IMR-90 (cell line): ENCODE data around the gene PDGFA. TPM values are rescaled to one million over a fixed set of nuclear protein-coding genes. Genes with fewer than 3 reads are reported as not detected.

Source experiments
- ATAC-seq: fragments of 200-7000 bp; cut with Tn5 transposase; 2 replicates; pipeline ENCODE4 v1.9.1; 2020; ENCODE audit warnings: low read depth, mild to moderate bottlenecking, moderate library complexity
- BruUV-seq: library from RNA; stranded (reverse); fragments of 400-500 nt; replicated peaks from 2 replicates; lab custom pipeline; 2021; lab: Mats Ljungman, UMichigan
- CTCF ChIA-PET: fragments of 300-600 bp; formaldehyde crosslinking; extraction: SDS; loops from one replicate; lab custom pipeline; 2021; ENCODE audit warnings: antibody characterized with exemption; lab: Yijun Ruan, JAX
- POLR2A ChIA-PET: fragments of 300-600 bp; sonication (Branson Sonifier 250); formaldehyde crosslinking; loops from one replicate; lab custom pipeline; 2022; ENCODE audit warnings: antibody characterized with exemption; ENCODE audit not compliant: unreplicated experiment; lab: Charles Lee
- DNase-seq: peaks from one replicate; pipeline ENCODE4 v3.0.0; 2013
- H2AFZ ChIP-seq: replicated peaks from 2 replicates; pipeline ENCODE3; 2013; ENCODE audit warnings: low read length, mild to moderate bottlenecking; ENCODE audit not compliant: poor library complexity
- H2AK5ac ChIP-seq: 2 replicates; pipeline ENCODE4 v1.6.1; 2013; ENCODE audit warnings: low read depth, low read length, inconsistent platforms
- H2AK9ac ChIP-seq: replicated peaks from 2 replicates; pipeline ENCODE3; 2013; ENCODE audit warnings: mild to moderate bottlenecking, low read depth, low read length, moderate library complexity; ENCODE audit not compliant: poor library complexity
- H2BK120ac ChIP-seq: 2 replicates; pipeline ENCODE4 v1.6.1; 2013; ENCODE audit warnings: low read depth, low read length, inconsistent platforms
- H2BK15ac ChIP-seq: 3 replicates; pipeline ENCODE4 v1.6.1; 2013; ENCODE audit warnings: low read depth, low read length, inconsistent platforms
- H2BK20ac ChIP-seq: 2 replicates; pipeline ENCODE4 v1.6.1; 2013; ENCODE audit warnings: low read depth, mild to moderate bottlenecking, inconsistent platforms, low read length, moderate library complexity
- H2BK5ac ChIP-seq: 2 replicates; pipeline ENCODE4 v1.6.1; 2013; ENCODE audit warnings: mild to moderate bottlenecking, low read depth, low read length, inconsistent platforms; ENCODE audit not compliant: poor library complexity, severe bottlenecking
- H3K14ac ChIP-seq: replicated peaks from 2 replicates; pipeline ENCODE4 v1.6.1; 2013; ENCODE audit warnings: low read depth, low read length, inconsistent platforms
- H3K18ac ChIP-seq: 2 replicates; pipeline ENCODE4 v1.6.1; 2013; ENCODE audit warnings: low read depth, low read length, control low read depth
- H3K23ac ChIP-seq: 2 replicates; pipeline ENCODE4 v1.6.1; 2013; ENCODE audit warnings: low read depth, low read length, inconsistent platforms
- H3K27ac ChIP-seq: 2 replicates; pipeline ENCODE4 v1.5.1; 2013; ENCODE audit warnings: mild to moderate bottlenecking, control low read depth, low read length; ENCODE audit not compliant: insufficient read depth
- H3K27me3 ChIP-seq: 2 replicates; pipeline ENCODE4 v1.6.1; 2013; ENCODE audit warnings: low read length; ENCODE audit not compliant: control insufficient read depth, insufficient read depth
- H3K36me3 ChIP-seq: 2 replicates; pipeline ENCODE4 v1.6.1; 2013; ENCODE audit warnings: low read length, mixed read lengths; ENCODE audit not compliant: control insufficient read depth, insufficient read depth
- H3K4ac ChIP-seq: 2 replicates; pipeline ENCODE4 v1.6.1; 2013; ENCODE audit warnings: low read depth, low read length, inconsistent platforms
- H3K4me1 ChIP-seq: 2 replicates; pipeline ENCODE4 v1.6.1; 2013; ENCODE audit warnings: low read length, mixed read lengths; ENCODE audit not compliant: control insufficient read depth, insufficient read depth
- H3K4me2 ChIP-seq: 2 replicates; pipeline ENCODE4 v1.6.1; 2013; ENCODE audit warnings: low read depth, mild to moderate bottlenecking, control low read depth, low read length, moderate library complexity
- H3K4me3 ChIP-seq: 2 replicates; pipeline ENCODE4 v1.5.1; 2013; ENCODE audit warnings: low read depth, mild to moderate bottlenecking, control low read depth, low read length, moderate library complexity; ENCODE audit not compliant: insufficient read depth
- H3K56ac ChIP-seq: 2 replicates; pipeline ENCODE4 v1.6.1; 2013; ENCODE audit warnings: low read length, inconsistent platforms; ENCODE audit not compliant: insufficient read depth; ENCODE audit errors: extremely low read depth
- H3K79me1 ChIP-seq, 2 experiments: 2 replicates each; pipeline ENCODE4 v1.6.1; 2013; ENCODE audit warnings: low read length in 2 of 2, inconsistent platforms in 1 of 2, low read depth in 1 of 2
- H3K9ac ChIP-seq: 2 replicates; pipeline ENCODE4 v1.6.1; 2013; ENCODE audit warnings: low read depth, low read length, control low read depth
- H3K9me1 ChIP-seq: 2 replicates; pipeline ENCODE4 v1.6.1; 2013; ENCODE audit warnings: low read length, inconsistent platforms; ENCODE audit not compliant: insufficient read depth
- H3K9me3 ChIP-seq: 2 replicates; pipeline ENCODE4 v1.6.1; 2013; ENCODE audit warnings: low read length; ENCODE audit not compliant: control insufficient read depth, insufficient read depth
- H4K20me1 ChIP-seq: 2 replicates; pipeline ENCODE4 v1.6.1; 2013; ENCODE audit warnings: low read length, inconsistent platforms; ENCODE audit not compliant: insufficient read depth
- H4K5ac ChIP-seq: 2 replicates; pipeline ENCODE4 v1.6.1; 2013; ENCODE audit warnings: mild to moderate bottlenecking, low read depth, low read length, control low read depth
- H4K8ac ChIP-seq, 2 experiments: 2 replicates each; pipeline ENCODE4 v1.6.1; 2013; ENCODE audit warnings: low read depth in 2 of 2, low read length in 2 of 2, control low read depth in 1 of 2, inconsistent platforms in 1 of 2
- H4K91ac ChIP-seq: 2 replicates; pipeline ENCODE4 v1.6.1; 2013; ENCODE audit warnings: low read depth, low read length, inconsistent platforms; ENCODE audit not compliant: insufficient read depth
- BHLHE40 ChIP-seq: fragments of 150-350 bp; IDR thresholded peaks from 2 replicates; pipeline ENCODE4 v1.6.1; 2016; ENCODE audit warnings: mild to moderate bottlenecking, low read depth, low read length
- CEBPB ChIP-seq: IDR thresholded peaks from 2 replicates; pipeline ENCODE4 v1.6.1; 2012; ENCODE audit warnings: low read depth, low read length, improper control_type of control experiment
- CHD1 ChIP-seq: IDR thresholded peaks from 2 replicates; pipeline ENCODE4 v1.6.1; 2012; ENCODE audit warnings: low read depth, low read length, improper control_type of control experiment
- FOS ChIP-seq: fragments of 150-350 bp; IDR thresholded peaks from 2 replicates; pipeline ENCODE4 v1.6.1; 2016; ENCODE audit warnings: low read depth, low read length
- MAFK ChIP-seq: IDR thresholded peaks from 2 replicates; pipeline ENCODE4 v1.6.1; 2012; ENCODE audit warnings: low read depth, low read length, improper control_type of control experiment
- MAZ ChIP-seq: IDR thresholded peaks from 2 replicates; pipeline ENCODE4 v1.6.1; 2012; ENCODE audit warnings: low read depth, mild to moderate bottlenecking, low read length, improper control_type of control experiment, moderate library complexity, borderline replicate concordance
- MXI1 ChIP-seq: IDR thresholded peaks from 2 replicates; pipeline ENCODE4 v1.6.1; 2012; ENCODE audit warnings: low read depth, mild to moderate bottlenecking, low read length, moderate library complexity, borderline replicate concordance
- NFE2L2 ChIP-seq: fragments of 150-350 bp; IDR thresholded peaks from 2 replicates; pipeline ENCODE4 v1.6.1; 2016; ENCODE audit warnings: low read depth, mild to moderate bottlenecking, low read length
- RAD21 ChIP-seq: IDR thresholded peaks from 2 replicates; pipeline ENCODE4 v1.6.1; 2012; ENCODE audit warnings: low read length, improper control_type of control experiment
- RFX5 ChIP-seq: IDR thresholded peaks from 2 replicates; pipeline ENCODE4 v1.8.0; 2012; ENCODE audit warnings: low read depth, mild to moderate bottlenecking, low read length, moderate library complexity
- SMC3 ChIP-seq: fragments of 150-350 bp; IDR thresholded peaks from 2 replicates; pipeline ENCODE4 v1.6.1; 2016; ENCODE audit warnings: low read depth, mild to moderate bottlenecking, antibody characterized with exemption, low read length, moderate library complexity
- WGBS, 2 experiments: methylation state at CpG; one replicate each; pipeline versions ENCODE4 v1.1.5 to v1.1.7; 2013; ENCODE audit warnings: missing lambda C conversion rate in 2 of 2; ENCODE audit not compliant: insufficient read length in 1 of 2; ENCODE audit errors: extremely low coverage in 2 of 2; 5-methylcytosine and 5-hydroxymethylcytosine counted together
- dilution Hi-C: fragments of 300-500 bp; cut with HindIII; formaldehyde crosslinking; loops from one replicate; pipeline ENCODE4 v1.14.3; 2018; ENCODE audit warnings: low sequenced_read_pairs; ENCODE audit not compliant: unreplicated experiment
- in situ Hi-C: fragments of 300-500 bp; cut with MboI; formaldehyde crosslinking; loops from 3 replicates; pipeline ENCODE4 v1.14.3; 2019; ENCODE audit warnings: low sequenced_read_pairs, inconsistent platforms, mixed read lengths
- intact Hi-C: fragments of 100-400 bp; cut with micrococcal nuclease; formaldehyde crosslinking; loops from 2 replicates; pipeline ENCODE4 v1.10.0; 2022
- polyA plus RNA-seq, 3 experiments: library from polyadenylated mRNA; depleted of rRNA; stranded (reverse); fragments of >200 nt; gene quantifications; 2 replicates each; pipeline ENCODE4 v1.2.3, GENCODE V29; 2012; ENCODE audit warnings: low replicate concordance in 1 of 3
- total RNA-seq: library from RNA; depleted of rRNA; stranded (reverse); fragments of >200 nt; gene quantifications from 2 replicates; pipeline ENCODE4 v1.2.3, GENCODE V29; 2012
- TF ChIP-seq, protein P1 (sequence below): fragments of 150-350 bp; IDR thresholded peaks from 2 replicates; pipeline ENCODE4 v1.6.1; 2017; ENCODE audit warnings: mild to moderate bottlenecking, antibody characterized with exemption, low read length, low read depth

PDGFA gene
- total and polyA plus RNA-seq, 2 of the 4 experiments (the other 2 are of a cell fraction) = 3.3 to 3.8 TPM

DNA sequence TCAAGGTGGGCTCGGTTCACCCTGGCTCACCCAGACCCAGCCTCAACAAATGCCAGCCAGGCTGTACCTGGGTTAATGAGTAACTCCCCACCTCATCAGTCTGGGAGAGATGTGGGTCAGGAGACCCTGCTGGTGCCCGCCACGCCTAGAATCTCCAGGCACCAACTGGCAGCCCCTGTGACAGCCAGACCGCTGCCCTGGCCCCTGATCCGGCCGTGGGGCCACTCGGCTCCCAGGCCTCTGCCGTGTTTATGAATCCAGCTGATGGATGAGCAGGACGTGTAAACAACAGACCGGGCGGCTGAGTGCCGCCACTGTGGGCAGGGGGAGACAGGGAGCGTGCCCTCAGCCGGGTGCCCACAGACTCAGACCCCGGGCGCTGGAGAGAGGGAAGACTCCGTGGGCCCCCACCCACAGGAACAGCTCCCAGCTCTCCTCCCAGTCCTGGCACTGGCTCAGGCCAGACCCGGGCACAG lies 34.0 kb upstream of the PDGFA start:
- no peak overlapping the region for H3K4ac ChIP-seq
- POLR2A ChIA-PET = no interaction called here
- no peak overlapping the region for H3K56ac ChIP-seq
- WGBS, 2 experiments = 34% methylated on average over 15 of the region's 18 CpGs; no CpG with 5 or more reads in 1 of the 2 experiments
- no peak overlapping the region for H2BK15ac ChIP-seq
- no peak overlapping the region for H3K4me2 ChIP-seq
- no peaks in the 10 kb centered on the region for H3K79me1 ChIP-seq
- H3K9me3 ChIP-seq = peaks cover 3% of the 10 kb centered on the region
- CTCF ChIA-PET = no interaction called here
- in situ Hi-C loops = no loop called here
- TF ChIP-seq CHD1 = no peak
- no peak for TF ChIP-seq FOS
- TF ChIP-seq BHLHE40 = no peak
- TF ChIP-seq, protein P1, sequence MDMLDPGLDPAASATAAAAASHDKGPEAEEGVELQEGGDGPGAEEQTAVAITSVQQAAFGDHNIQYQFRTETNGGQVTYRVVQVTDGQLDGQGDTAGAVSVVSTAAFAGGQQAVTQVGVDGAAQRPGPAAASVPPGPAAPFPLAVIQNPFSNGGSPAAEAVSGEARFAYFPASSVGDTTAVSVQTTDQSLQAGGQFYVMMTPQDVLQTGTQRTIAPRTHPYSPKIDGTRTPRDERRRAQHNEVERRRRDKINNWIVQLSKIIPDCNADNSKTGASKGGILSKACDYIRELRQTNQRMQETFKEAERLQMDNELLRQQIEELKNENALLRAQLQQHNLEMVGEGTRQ = no peak
- TF ChIP-seq SMC3 = no peak
- no peak for TF ChIP-seq CEBPB
- TF ChIP-seq MAFK = no peak
- no peak for TF ChIP-seq RAD21
- no peak for TF ChIP-seq NFE2L2
- TF ChIP-seq MAZ = no peak
- TF ChIP-seq MXI1 = no peak
- TF ChIP-seq RFX5 = no peak
- no peak overlapping the region for H4K91ac ChIP-seq
- intact Hi-C loops = no loop called here
- no peak overlapping the region for H2BK20ac ChIP-seq
- H3K14ac ChIP-seq = no peak overlapping the region
- no peaks in the 10 kb centered on the region for H4K20me1 ChIP-seq
- no peak overlapping the region for H4K8ac ChIP-seq
- no peaks in the 10 kb centered on the region for H3K9me1 ChIP-seq
- H3K23ac ChIP-seq = no peak overlapping the region
- H2AK9ac ChIP-seq = peak overlapping the region; percentile 25
- H3K9ac ChIP-seq = no peak overlapping the region
- no peak overlapping the region for H2AK5ac ChIP-seq
- H4K5ac ChIP-seq = no peak overlapping the region
- ATAC-seq (no peak; the same call in 1 of the 2 replicates), DNase-seq (no peak)
- no peaks in the 10 kb centered on the region for H3K36me3 ChIP-seq
- no peak overlapping the region for H2BK120ac ChIP-seq
- H3K27me3 ChIP-seq = no peaks in the 10 kb centered on the region; the same call in 1 of the 2 replicates
- no peak overlapping the region for H3K27ac ChIP-seq
- H2AFZ ChIP-seq = peak overlapping the region; percentile 49
- H3K18ac ChIP-seq = no peak overlapping the region
- H3K4me1 ChIP-seq = peaks cover 2% of the 10 kb centered on the region; the same call in 1 of the 2 replicates
- no peak overlapping the region for H2BK5ac ChIP-seq
- dilution Hi-C loops = no loop called here
- H3K4me3 ChIP-seq = no peak overlapping the region
- no TSS peak for BruUV-seq
